TTC549 (cell line): Measurements from ENCODE around the gene RPL13A.

Experiments
- FAIRE-seq: peaks from 2 replicates; lab custom pipeline; 2012; peaks lifted over from hg19 to GRCh38; lab: Jason Lieb, UNC

Gene RPL13A

GRCh38 chr19:49507803-49508494, 20.5 kb downstream of the RPL13A start:
- no peak for FAIRE-seq

- FAIRE-seq = no peak
Measured at GRCh38 chr19:49512970-49513745, 25.8 kb downstream of the RPL13A start.

DNA sequence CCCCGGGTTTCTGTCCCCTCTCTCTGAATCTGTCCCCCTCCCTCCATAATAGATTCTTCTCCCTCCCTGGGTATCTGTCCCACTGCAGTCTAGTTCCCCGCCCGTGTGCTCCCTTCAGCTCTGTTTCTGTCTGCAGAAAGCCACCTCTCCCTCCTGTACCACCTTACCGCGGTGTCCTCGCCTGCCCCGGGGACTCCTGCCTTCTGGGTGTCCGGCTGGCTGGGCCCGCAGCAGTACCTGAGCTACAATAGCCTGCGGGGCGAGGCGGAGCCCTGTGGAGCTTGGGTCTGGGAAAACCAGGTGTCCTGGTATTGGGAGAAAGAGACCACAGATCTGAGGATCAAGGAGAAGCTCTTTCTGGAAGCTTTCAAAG, 26.3 kb downstream of the RPL13A start:
- no peak for FAIRE-seq

- no peak for FAIRE-seq
Measured at GRCh38 chr19:49514151-49514550, 26.7 kb downstream of the RPL13A start.

DNA sequence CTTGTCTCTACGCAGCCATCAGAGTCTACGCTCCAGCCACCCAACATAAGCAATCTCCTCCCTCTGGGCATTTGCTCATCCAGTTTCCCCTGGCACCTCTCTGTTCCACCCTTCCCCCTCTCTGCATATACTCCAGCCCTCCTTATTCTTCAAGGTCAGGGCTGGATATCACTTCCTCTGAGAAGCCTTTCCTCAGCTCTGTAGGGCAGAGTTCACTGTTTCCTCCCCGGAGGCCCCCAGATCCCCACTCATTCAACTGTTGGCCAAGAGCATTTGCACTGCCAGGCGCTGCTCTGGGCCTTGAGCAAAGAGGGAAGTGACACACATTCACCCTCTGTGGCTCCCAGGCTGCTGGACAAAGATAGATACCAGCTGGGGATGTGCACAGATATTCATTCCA, 28.4 kb downstream of the RPL13A start:
- FAIRE-seq = no peak

- no peak for FAIRE-seq
Measured at GRCh38 chr19:49518033-49518432, 30.6 kb downstream of the RPL13A start.

DNA sequence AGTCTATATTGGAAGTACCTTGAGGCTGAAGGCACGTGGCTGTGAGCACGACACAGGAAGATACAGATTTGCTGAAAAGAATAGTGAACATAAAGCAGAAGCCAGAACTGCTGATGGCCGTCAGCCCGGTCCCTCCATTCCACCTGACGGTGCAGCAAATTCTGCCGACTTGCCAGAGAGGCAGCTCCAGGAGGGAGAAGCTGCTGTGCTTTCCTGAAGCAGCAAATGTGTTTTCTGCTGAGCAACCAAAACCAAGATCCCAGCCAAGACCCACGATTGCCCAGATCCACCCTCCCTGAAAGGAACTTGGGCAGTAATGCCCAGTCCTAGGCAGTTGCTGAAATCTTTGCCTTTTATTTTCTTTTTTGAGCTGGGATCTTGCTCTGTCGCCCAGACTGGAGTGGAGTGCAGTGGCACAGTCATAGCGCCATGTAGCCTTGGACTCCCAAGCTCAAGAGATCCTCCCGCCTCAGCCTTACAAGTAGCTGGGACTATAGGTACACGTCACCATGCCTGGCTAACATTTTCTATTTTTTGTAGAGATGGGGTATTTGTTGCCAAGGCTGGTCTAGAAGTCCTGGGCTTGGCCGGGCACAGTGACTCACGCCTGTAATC, 33.4 kb downstream of the RPL13A start:
- no peak for FAIRE-seq

DNA sequence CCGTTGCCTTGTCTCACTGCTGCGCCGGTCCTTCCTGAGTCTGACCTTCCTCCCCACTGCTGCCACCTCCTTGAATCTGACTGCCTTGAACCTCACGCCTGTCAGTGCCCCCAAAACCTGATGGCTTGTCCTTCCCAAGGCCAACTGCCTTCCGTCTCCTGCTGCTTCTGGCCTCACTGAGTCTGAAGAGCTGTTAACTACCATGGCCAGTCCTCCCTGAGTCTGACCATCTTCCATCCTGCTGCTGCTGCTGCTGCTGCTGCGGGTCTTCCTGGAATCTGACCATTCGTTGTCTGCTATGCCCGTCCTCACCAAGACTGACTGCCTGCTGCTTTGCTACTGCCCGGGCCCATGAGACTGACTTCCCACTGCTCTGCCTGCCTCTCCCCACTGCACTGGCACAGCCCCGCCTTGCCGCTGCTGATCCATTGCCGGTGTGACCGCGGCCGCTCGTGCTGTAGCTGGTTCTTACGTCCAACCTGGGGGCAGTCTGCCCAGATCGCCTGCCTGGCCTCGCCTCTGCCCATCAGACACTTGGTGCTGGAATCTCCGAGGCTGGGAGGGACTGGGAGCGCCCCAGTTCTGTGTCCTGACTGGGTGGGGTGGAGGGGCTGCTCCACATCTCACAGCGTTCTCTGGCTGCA, 37.5 kb downstream of the RPL13A start:
- no peak for FAIRE-seq

- FAIRE-seq = no peak
Measured at GRCh38 chr19:49528211-49528771, 40.9 kb downstream of the RPL13A start.

DNA sequence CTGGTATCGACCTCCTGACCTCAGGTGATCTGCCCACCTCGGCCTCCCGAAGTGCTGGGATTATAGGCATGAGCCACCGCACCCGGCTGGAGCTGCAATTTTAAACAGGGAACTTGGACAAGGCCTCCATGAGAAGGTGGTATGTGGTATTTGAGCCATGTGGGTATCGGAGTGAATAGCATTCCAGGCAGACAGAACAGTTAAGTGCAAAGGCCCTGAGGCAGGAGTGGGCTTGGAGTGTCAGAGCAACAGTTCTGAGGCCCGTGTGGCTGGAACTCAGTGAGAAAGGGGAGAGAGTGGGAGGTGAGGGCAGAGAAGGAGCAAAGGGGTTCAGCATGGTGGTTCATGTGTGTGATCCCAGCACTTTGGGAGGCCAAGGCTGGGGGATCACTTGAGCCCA, 43.3 kb downstream of the RPL13A start:
- FAIRE-seq = no peak

GRCh38 chr19:49533551-49534488, 46.4 kb downstream of the RPL13A start:
- no peak for FAIRE-seq

- no peak for FAIRE-seq
Measured at GRCh38 chr19:49534632-49535385, 47.4 kb downstream of the RPL13A start.

GRCh38 chr19:49536921-49537462, 49.6 kb downstream of the RPL13A start:
- no peak for FAIRE-seq

DNA sequence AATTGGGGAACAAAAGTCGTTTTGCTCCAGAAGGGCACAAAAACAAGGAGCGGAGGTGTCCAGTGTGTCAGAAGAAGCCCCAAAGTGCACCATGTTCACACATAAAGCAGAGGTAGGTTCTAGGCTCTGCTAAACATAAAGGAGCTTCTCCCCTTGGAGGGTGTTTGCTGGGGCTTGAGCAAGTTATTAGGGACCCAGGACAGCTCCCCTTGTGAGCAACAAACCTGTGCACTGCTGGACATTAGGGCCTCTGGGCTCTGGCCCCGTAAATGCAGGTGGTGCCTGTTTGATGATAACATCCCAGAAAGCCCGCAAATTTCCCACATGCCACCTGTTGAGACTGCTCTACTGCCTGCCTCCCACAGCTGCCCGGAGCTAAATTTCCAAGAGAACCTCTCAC, 51.2 kb downstream of the RPL13A start:
- no peak for FAIRE-seq

GRCh38 chr19:49539192-49539952, 52.0 kb downstream of the RPL13A start:
- FAIRE-seq = no peak
